Heart left ventricle (tissue), 16 donors: ENCODE measurements around the gene RRP9. TPM values are rescaled to one million over a fixed set of nuclear protein-coding genes. Genes with fewer than 3 reads are reported as not detected.
"Not testable (repeated sequence)": the region's sequence is repeated elsewhere in the genome, so short reads cannot be mapped to it uniquely, and the experiment has no call there.

Source experiments
- ATAC-seq, 4 donors: fragments of 200-7000 bp; cut with Tn5 transposase; one replicate each; pipeline ENCODE4 v1.9.1; 2020 to 2022; ENCODE audit warnings: moderate library complexity in 4 of 4, mild to moderate bottlenecking in 3 of 4, moderate number of reproducible peaks in 1 of 4
- DNase-seq, 5 donors: peaks; one replicate each; pipeline ENCODE4 v3.0.0-alpha.2; 2020
- H3K27ac ChIP-seq, 12 donors: fragments of 200-600 bp; sonication (generic) in 4 of 12; one replicate each; pipeline versions ENCODE4 v1.5.0 to v1.8.0; 2016 to 2022; ENCODE audit warnings: mild to moderate bottlenecking in 2 of 12
- H3K27me3 ChIP-seq, 9 donors: fragments of 200-600 bp; sonication (generic) in 2 of 9; one replicate each; pipeline versions ENCODE4 v1.5.1 to v1.8.0; 2016 to 2022; ENCODE audit warnings: mild to moderate bottlenecking in 3 of 9
- H3K36me3 ChIP-seq, 9 donors: fragments of 200-600 bp; sonication (generic) in 2 of 9; one replicate each; pipeline versions ENCODE4 v1.5.0 to v1.8.0; 2018 to 2022; ENCODE audit warnings: mild to moderate bottlenecking in 2 of 9
- H3K4me1 ChIP-seq, 12 donors: fragments of 200-600 bp; sonication (generic) in 4 of 12; one replicate each; pipeline versions ENCODE4 v1.5.0 to v1.8.0; 2016 to 2022; ENCODE audit warnings: mild to moderate bottlenecking in 3 of 12
- H3K4me3 ChIP-seq, 12 donors: fragments of 200-600 bp; sonication (generic) in 4 of 12; one replicate each; pipeline versions ENCODE4 v1.5.0 to v1.8.0; 2017 to 2022; ENCODE audit warnings: mild to moderate bottlenecking in 9 of 12, moderate library complexity in 4 of 12
- H3K9me3 ChIP-seq, 12 donors: fragments of 200-600 bp; sonication (generic) in 4 of 12; one replicate each; pipeline versions ENCODE4 v1.5.0 to v1.8.0; 2016 to 2022; ENCODE audit warnings: mild to moderate bottlenecking in 1 of 12
- CTCF ChIP-seq, 12 donors: fragments of 200-600 bp; sonication (generic) in 4 of 12; IDR thresholded peaks; one replicate each; pipeline versions ENCODE4 v1.5.0 to v1.8.0; 2018 to 2022; ENCODE audit warnings: antibody characterized with exemption in 12 of 12, mild to moderate bottlenecking in 5 of 12
- POLR2A ChIP-seq, 2 donors: fragments of 450-650 bp; IDR thresholded peaks; one replicate each; pipeline ENCODE4 v1.6.1; 2017; ENCODE audit warnings: antibody characterized with exemption in 2 of 2, mild to moderate bottlenecking in 2 of 2, moderate library complexity in 2 of 2
- WGBS, 4 donors: extraction: QIAGEN DNeasy Blood & Tissue Kit in 2 of 4; methylation state at CpG; one replicate each; pipeline versions ENCODE4 v1.1.5 to v1.1.7; 2013 to 2018; 5-methylcytosine and 5-hydroxymethylcytosine counted together
- intact Hi-C, 10 donors: fragments of 100-400 bp; cut with DNase I; formaldehyde crosslinking; loops; one replicate each; pipeline versions ENCODE4 v1.11.1 to v1.14.2; 2022
- polyA plus RNA-seq, 2 donors: library from polyadenylated mRNA; stranded (reverse); fragments of 200-250 nt; gene quantifications; one replicate each; pipeline ENCODE4 v1.2.3, GENCODE V29; 2013
- total RNA-seq, 9 donors: library from RNA; depleted of rRNA in 2 of 9; stranded (reverse); fragments of >200 nt in 2 of 9; fragmentation: NEBNext Ultra II Directional in 3 of 9; extraction: Animal tissue kit (Norgen Biotek cat#: 25700) in 3 of 9; gene quantifications; one replicate each; pipeline versions ENCODE4 v1.1.0 to v1.2.4, GENCODE V29; 2016 to 2023
- donor health status: ischemic (EF 13 %, LVEDD 7.1; RV severe dilation, severe dysfunction).
- donor health status: healthy with polysubstance abuse.
- donor health status: DM: no; HTN: yes; CAD: no.
- donor health status: DM: no; HTN: no; CAD: no.
- donor health status: ischemic (EF 25% LVEDD 6.9; RV normal size, moderate dysfunction).
- donor health status: ischemic (EF 25% LVEDD 5.7; RV mildly dilated, moderate dysfunction).
- donor health status: healthy.
- donor health status: DM: yes; HTN: yes; CAD: no.
- donor health status: ischemic (EF 35%, LVEDD 5.7; RV mildly dilated, moderate dysfunction).
- donor health status: nonischemic (EF 11% LVEDD 7.7; RV severe dilation, severe dysfunction).
- donor health status: DM: yes; HTN: yes; CAD: no.
- donor health status: PGD.
- donor health status: ischemic (EF 29% LVEDD 5.4; RV normal size, mild dysfunction).
- donor health status: nonischemic (EF 23%, LVEDD 6.1; RV moderate dilation, normal function).

The RRP9 gene
- total and polyA plus RNA-seq, 11 donors, result 6.1 to 30.8 (median 10.8) TPM

GRCh38 chr3:51908026-51908425, 33.7 kb downstream of the RRP9 start:
- intact Hi-C loops, result no loop called here
- no peak for ATAC-seq
- 69 to 83% (median 74%) methylated on average over 4 of the region's 4 CpGs for WGBS, 4 donors

GRCh38 chr3:51904034-51904823, 37.5 kb downstream of the RRP9 start:
- no peak overlapping the region for H3K4me3 ChIP-seq
- DNase-seq (no peak), ATAC-seq (no peak)
- H3K36me3 ChIP-seq, result no peaks in the 10 kb centered on the region
- H3K4me1 ChIP-seq, result no peaks in the 10 kb centered on the region
- WGBS, 4 donors, result 83 to 95% (median 85%) methylated on average over 2 of the region's 2 CpGs
- H3K27ac ChIP-seq, result no peak overlapping the region
- intact Hi-C loops, result no loop called here
- TF ChIP-seq POLR2A (IDR thresholded peaks at IDR 0.05) (no peak), CTCF (IDR thresholded peaks at IDR 0.05) (no peak)
- H3K9me3 ChIP-seq, result peaks cover 0 to 12% (median 0%) of the 10 kb centered on the region in 12 donors
- H3K27me3 ChIP-seq, result peaks cover 0 to 6% (median 0%) of the 10 kb centered on the region in 9 donors

More at GRCh38 chr3:51908026-51908425, 33.7 kb downstream of the RRP9 start:
- Histone ChIP-seq H3K27ac (no peak overlapping the region), H3K4me3 (no peak overlapping the region), H3K36me3 (no peaks in the 10 kb centered on the region), H3K27me3 (peaks cover 0 to 5% (median 0%) of the 10 kb centered on the region in 9 donors), H3K4me1 (no peaks in the 10 kb centered on the region), H3K9me3 (peaks cover 0 to 15% (median 0%) of the 10 kb centered on the region in 12 donors)
- TF ChIP-seq POLR2A (IDR thresholded peaks at IDR 0.05) (no peak), CTCF (IDR thresholded peaks at IDR 0.05) (no peak)
- no peak for DNase-seq

DNA sequence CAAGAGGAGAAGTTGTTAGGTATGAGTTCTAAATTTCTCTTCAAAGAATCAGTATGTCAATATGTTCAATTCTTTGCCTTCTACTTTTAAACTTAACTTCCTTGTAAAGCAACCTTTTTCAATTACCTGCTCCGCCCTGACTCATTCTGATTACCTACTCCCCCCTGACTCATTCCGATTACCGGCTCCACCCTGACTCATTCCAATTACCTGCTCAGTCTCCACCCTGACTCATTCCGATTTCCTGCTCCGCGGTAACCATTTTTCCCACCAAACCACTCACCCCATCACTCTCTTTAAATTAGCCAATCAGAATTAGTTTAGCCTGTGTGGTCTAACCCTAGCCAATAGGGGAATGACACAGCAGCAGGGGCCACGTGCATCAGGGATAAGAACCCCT, 39.3 kb downstream of the RRP9 start:
- H3K4me3 ChIP-seq, H3K9me3 ChIP-seq, H3K27ac ChIP-seq, intact Hi-C loops, DNase-seq, ATAC-seq, H3K4me1 ChIP-seq, H3K36me3 ChIP-seq, H3K27me3 ChIP-seq: not testable (repeated sequence)
- WGBS, 4 donors, result 72 to 78% (median 76%) methylated on average over 6 to 7 of the region's 7 CpGs

DNA sequence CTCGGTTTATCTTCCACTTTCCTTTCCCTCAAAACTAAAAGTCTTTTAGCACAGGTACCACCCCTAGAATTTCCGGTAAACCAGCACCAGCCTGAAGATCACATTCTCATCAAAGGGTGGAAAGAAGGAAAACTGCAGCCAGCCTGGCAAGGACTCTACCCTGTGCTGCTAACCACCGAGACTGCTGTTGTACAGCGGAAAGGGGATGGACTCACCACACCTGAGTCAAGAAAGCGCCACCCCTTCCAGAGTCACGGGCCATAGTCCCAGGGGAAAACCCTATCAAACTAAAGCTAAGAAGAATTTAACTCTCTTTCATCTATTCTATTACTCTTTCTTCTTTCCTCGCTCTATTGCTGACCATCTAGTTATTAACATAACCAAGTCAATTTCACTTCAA, 41.7 kb downstream of the RRP9 start:
- WGBS, 4 donors, result 73 to 78% (median 76%) methylated on average over 7 of the region's 7 CpGs

DNA sequence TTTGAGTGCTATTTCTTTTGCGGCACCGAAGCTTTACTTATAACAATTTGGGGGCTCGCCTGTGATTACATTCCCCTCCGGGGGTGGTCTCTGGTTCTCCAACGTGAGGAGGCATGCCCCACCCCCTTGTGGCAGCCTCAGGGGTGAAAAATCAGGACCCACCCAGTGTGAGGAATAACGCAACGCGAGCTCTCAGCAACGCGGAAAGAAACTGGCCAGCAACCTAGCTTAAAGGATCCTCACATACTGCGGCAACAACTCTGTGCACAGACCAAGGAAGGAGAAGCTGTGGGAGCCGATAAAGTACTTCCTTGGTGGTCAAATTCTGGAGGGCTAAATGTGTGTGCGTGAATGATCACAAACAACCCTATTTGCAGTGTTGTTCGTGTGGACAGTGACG, 44.3 kb downstream of the RRP9 start:
- ATAC-seq (no peak), DNase-seq (no peak)
- intact Hi-C loops, result no loop called here
- peaks cover 0 to 9% (median 0%) of the 10 kb centered on the region in 9 donors for H3K27me3 ChIP-seq
- TF ChIP-seq POLR2A (IDR thresholded peaks at IDR 0.05) (no peak), CTCF (IDR thresholded peaks at IDR 0.05) (no peak)
- no peak overlapping the region for H3K27ac ChIP-seq
- WGBS, 4 donors, result 88 to 89% (median 89%) methylated on average over 15 of the region's 15 CpGs
- H3K4me3 ChIP-seq, result no peak overlapping the region
- H3K4me1 ChIP-seq, result no peaks in the 10 kb centered on the region
- H3K9me3 ChIP-seq, result no peaks in the 10 kb centered on the region
- no peaks in the 10 kb centered on the region for H3K36me3 ChIP-seq

More for the DNA sequence above, 41.7 kb downstream of the RRP9 start:
- DNase-seq, H3K4me3 ChIP-seq, ATAC-seq, intact Hi-C loops, H3K27me3 ChIP-seq, H3K4me1 ChIP-seq, H3K36me3 ChIP-seq, H3K9me3 ChIP-seq, H3K27ac ChIP-seq: not testable (repeated sequence)
